ENCODE measurements around the gene KIAA2012.

Gene KIAA2012

DNA sequence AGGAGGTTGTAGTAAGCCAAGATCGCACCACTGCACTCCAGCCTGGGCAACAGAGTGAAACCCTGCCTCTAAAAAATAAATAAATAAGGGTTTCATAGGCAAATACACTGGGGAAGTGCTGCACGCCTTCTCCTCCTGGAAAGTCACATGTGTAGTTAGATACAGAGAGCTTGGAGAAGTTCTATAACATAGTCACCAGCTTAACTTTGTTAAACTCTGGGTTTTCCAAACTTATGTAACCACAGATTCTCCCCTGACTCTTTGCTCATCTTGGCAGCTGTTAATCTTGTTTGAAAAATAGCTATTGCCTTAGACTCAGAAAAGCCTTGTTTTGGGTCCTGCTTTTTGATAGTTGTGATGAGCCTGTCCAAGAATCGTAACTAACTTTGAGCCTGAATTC is 25.2 kb downstream of the KIAA2012 start:
- no peak for DNase-seq (ENCODE audit: extremely low spot score)
- POLR2A ChIA-PET, result no interaction called here
- no peak for TF ChIP-seq CTCF (IDR thresholded peaks at IDR 0.05; ENCODE audit: control extremely low read depth, extremely low read depth, low read depth, missing control alignments)
- CTCF ChIA-PET, result interaction anchor here (1.2 to 1.3 kb wide), 2 partner anchors 9 to 26 kb away, joined by 3 to 4 read pairs; partner anchors contain the start of gene KIAA2012

- CTCF ChIA-PET, result no interaction called here
- DNase-seq (ENCODE audit: extremely low spot score), result no peak
These were observed 26.5 kb downstream of the KIAA2012 start for GRCh38 chr2:202099515-202099914.

DNA sequence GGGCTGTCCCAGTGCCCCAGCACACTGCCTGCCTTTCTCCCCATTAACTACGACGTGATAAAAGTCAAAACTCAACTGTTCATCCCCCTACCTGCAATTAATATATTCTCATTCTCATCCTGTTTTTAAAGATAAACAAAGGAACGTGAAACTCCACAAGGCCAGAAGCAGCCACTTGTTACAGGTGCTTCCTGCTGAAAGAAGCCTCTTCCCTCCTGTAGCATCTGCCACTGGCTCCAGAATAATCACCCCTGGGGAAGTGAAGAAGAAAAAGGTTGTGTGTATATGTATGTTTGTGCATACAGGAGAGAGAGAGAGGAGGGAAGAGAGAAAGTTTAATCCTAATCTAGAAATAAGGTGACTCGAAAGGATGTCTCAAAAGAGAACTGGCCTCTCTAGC is 27.1 kb downstream of the KIAA2012 start:
- no peak for TF ChIP-seq CTCF (IDR thresholded peaks at IDR 0.05; ENCODE audit: control extremely low read depth, extremely low read depth, low read depth, missing control alignments)
- ChIA-PET POLR2A (no interaction called here), CTCF (no interaction called here)
- DNase-seq (ENCODE audit: extremely low spot score), result no peak

More at GRCh38 chr2:202099515-202099914, 26.5 kb downstream of the KIAA2012 start:
- TF ChIP-seq CTCF (IDR thresholded peaks at IDR 0.05; ENCODE audit: control extremely low read depth, extremely low read depth, low read depth, missing control alignments), result no peak
- POLR2A ChIA-PET, result no interaction called here

GRCh38 chr2:202101026-202101579 is 28.0 kb downstream of the KIAA2012 start:
- CTCF ChIA-PET, result no interaction called here
- DNase-seq (ENCODE audit: extremely low spot score), result no peak
- no peak for TF ChIP-seq CTCF (IDR thresholded peaks at IDR 0.05; ENCODE audit: control extremely low read depth, extremely low read depth, low read depth, missing control alignments)
- POLR2A ChIA-PET, result no interaction called here

- DNase-seq (ENCODE audit: extremely low spot score), result no peak
- CTCF ChIA-PET, result interaction anchor here (0.9 to 2.6 kb wide), 7 partner anchors 9 to 76 kb away, joined by 3 to 15 read pairs (median 5); no protein-coding TSS in a partner anchor
- no peak for TF ChIP-seq CTCF (IDR thresholded peaks at IDR 0.05; ENCODE audit: control extremely low read depth, extremely low read depth, low read depth, missing control alignments)
- POLR2A ChIA-PET, result no interaction called here
These were observed 29.5 kb downstream of the KIAA2012 start for GRCh38 chr2:202102425-202103000.

GRCh38 chr2:202104286-202104870 is 31.3 kb downstream of the KIAA2012 start:
- ChIA-PET POLR2A (no interaction called here), CTCF (interaction anchor here (0.7 to 2.6 kb wide), 10 partner anchors 8 to 244 kb away, joined by 3 to 15 read pairs (median 4); no protein-coding TSS in a partner anchor)
- peak; percentile 77 for TF ChIP-seq CTCF (IDR thresholded peaks at IDR 0.05; ENCODE audit: control extremely low read depth, extremely low read depth, low read depth, missing control alignments)
- DNase-seq (ENCODE audit: extremely low spot score), result peak; percentile 43
